HG03103 (cell line): ENCODE measurements around the gene COL4A2.
"Not testable (repeated sequence)": the region's sequence is repeated elsewhere in the genome, so short reads cannot be mapped to it uniquely, and the experiment has no call there.

Experiments
- ATAC-seq: cut with Tn5 transposase; IDR thresholded peaks from one replicate; pipeline ENCODE4 v1.9.1; 2021; ENCODE audit warnings: low read depth; ENCODE audit not compliant: unreplicated experiment

The COL4A2 gene

DNA sequence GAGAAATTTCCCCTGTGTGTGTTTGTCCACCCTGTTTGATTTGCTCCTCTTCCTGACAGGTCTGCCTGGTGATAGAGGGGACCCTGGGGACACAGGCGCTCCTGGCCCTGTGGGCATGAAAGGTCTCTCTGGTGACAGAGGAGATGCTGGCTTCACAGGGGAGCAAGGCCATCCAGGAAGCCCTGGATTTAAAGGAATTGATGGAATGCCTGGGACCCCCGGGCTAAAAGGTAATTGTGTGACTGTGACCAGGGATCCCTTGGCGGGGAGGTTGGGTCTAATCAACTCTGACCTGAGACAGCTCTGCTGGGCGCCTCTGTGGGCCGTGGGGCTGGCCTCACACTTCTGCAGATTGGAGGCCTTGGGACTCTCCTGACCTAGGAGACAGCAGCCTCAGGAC lies 173.1 kb downstream of the COL4A2 start:
- no peak for ATAC-seq

DNA sequence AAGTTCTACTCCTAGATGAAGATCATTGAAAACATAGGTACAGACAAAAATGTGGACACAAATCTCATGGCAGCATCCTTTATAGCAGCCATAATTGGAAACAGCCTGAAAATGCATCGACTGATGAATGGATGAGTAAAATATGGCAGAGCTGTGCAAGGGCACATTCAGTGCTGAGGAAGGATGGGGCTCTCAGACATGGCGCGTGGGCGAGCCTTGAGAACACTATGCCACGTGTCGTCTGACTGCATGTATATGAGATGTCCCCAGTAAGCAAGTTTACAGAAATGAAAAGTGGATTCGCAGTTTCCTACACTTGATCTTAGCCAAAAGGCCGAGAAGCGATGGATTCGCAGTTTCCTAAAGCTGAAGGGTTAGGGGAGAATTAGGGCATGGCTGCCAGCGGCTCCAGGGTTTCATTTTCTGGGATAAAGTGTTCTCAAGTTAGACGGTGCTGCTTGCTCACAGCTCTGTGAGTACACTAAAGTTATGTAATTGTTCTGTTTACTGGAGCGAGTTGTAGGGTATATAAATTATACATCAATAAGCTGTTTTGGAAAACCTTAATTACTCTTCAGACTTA lies 176.4 kb downstream of the COL4A2 start:
- ATAC-seq: no peak

DNA sequence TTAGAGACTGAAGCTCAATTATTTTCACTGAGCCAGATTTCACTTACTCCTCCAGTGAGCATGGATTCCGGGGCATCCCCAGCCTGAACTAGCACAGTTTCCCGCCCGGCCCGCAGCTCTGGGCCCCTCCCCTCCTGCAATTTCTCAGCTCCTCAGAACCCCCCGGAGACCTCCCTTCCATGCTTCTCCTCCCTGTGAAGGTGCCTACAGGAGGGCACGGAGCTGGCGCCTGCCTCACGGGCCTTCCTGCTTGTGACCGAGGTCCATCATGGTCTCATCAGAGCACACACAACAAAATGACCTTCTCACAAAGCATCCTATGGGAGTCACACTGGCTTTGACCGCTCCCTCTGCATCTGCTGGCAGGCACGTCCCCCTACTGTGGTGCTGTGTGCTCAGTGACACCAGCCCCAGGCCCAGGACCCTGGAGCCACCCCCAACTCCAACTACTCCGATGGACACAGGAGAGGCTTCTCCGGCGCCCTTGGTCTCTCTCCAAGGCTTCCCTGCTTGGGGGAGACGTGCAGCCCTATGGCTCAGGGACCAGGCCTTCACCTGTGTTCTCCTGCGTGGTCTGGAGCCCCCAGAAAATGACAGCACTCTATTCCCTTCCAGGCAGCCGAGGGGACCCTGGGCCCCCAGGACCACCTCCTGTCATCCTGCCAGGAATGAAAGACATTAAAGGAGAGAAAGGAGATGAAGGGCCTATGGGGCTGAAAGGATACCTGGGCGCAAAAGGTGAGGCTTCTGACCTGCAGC lies 177.4 kb downstream of the COL4A2 start:
- ATAC-seq: no peak

DNA sequence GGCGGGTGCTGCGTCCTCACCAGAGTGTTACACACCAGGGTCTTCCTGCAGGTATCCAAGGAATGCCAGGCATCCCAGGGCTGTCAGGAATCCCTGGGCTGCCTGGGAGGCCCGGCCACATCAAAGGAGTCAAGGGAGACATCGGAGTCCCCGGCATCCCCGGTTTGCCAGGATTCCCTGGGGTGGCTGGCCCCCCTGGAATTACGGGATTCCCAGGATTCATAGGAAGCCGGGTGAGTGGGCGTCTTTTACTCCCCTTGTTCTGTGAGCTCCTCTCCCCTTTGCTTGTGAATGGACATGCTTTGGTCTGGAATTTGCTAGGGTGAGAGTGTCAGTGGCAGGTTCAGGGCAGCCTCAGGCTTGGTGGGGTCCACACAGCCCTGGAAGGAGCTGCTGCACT lies 178.5 kb downstream of the COL4A2 start:
- no peak for ATAC-seq

DNA sequence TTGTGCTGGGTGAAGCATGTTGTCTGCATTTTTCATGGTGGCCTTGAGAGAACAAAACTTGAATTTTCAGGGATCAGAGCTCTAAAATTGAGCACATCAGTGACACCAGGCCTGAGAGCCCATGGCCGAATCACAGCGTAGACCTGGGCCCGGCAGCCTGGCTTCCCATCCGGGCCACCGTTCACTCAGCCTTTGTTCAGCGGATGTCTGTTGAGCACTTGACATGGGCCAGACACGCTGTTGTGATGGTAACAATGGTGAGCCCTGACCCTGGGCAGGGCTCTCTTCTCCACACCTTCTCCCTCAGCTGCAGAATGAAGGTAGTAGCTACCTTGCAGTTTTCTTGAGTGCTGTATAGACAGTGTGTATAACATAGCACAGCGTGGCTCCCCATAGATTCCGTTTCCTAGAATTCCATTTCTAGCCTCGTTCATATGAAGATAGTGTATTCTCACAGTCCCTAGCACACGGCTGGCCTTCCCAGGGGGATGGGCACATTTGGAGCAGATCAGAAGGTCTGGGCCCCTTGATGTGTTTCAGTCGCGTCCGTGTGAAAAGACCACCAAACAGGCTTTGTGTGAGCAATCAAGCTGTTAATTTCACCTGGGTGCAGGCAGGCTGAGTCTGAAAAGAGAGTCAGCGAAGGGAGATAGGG lies 179.1 kb downstream of the COL4A2 start:
- no peak for ATAC-seq

DNA sequence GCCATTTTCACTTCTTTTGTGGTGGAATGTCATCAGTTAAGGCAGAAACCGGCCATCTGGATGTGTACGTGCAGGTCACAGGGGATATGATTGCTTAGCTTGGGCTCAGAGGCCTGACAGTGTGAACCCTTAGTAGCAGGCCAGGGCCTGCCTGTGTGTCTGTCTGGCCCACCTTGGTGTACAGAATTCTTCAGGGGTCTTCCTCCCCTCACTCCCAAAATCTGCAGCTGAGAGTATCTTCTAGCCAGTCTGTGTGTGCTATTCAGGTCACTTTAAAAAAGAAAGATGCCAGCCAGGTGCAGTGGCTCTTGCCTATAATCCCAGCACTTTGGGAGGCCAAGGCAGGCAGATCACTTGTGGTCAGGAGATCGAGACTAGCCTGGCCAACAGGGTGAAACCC lies 179.8 kb downstream of the COL4A2 start:
- ATAC-seq: not testable (repeated sequence)

DNA sequence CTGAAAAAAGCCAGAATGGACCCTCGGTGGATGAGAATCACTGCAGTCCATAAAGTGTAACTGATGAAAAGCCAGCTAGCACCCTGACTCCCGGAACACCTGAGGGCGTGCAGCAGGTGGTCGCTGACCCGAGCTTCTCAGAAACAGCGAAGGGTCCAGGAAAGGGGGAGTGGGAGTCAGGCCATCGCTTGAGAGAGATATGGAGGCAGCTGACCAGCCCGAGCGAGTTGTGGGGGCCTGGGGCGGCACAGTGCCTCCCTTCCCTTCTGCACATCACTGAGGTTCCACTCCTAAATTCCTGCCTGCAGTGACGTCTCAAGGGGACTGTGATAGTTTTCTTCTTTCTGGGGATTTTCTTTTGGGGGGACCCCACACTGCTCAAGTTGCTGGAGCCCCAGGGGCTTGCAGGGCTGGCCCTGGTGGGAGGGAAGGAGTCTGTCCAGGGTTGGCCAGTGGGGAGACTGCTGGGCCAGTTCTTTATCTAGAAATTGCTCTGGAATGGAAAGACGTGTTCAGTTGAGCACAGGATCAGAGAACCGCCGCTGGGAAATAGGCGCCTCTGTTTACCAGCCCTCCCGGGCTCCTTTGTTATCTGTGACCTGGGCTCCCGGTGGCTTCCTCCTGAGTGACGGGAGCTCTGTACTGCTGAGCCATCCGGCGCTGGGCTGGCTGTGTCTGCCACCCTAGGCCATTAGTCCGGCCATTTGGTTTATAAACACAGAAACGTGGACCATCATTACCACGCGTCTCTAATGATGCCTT lies 183.1 kb downstream of the COL4A2 start:
- no peak for ATAC-seq

DNA sequence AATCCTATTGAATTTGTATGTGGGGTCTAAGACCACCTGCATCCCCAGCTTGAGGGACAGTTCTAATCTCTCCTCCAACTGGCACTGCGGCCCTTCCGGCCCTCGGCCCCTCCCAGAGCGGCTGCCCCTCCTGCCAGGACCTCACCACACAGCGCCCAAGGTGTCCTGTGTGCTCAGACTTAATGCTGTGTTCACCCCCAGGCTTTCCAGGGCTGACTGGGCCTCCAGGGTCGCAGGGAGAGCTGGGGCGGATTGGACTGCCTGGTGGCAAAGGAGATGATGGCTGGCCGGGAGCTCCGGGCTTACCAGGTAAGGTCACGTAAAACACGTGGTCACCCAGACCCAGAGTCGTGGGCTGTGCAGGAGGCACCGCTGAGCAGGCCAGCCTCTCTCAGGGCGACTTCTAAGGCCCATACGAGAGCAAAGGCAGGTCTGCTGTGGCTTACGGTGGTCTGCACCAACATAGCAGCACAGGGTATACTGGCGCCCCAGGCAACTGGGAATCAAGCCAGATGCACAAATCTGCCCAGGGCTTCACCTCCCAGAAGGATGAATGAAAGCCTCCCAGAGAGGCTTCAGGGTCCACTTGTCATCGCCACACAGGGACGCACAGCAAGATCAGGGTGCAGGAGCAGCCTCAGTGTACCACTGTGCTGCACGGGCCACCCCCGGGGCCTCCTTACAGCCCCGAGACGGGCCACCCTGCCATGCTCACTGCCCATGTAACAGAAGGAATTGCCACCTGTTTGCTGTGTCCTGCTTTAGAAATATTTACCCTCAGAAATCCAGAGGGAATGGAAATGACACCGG lies 185.0 kb downstream of the COL4A2 start:
- ATAC-seq: no peak

DNA sequence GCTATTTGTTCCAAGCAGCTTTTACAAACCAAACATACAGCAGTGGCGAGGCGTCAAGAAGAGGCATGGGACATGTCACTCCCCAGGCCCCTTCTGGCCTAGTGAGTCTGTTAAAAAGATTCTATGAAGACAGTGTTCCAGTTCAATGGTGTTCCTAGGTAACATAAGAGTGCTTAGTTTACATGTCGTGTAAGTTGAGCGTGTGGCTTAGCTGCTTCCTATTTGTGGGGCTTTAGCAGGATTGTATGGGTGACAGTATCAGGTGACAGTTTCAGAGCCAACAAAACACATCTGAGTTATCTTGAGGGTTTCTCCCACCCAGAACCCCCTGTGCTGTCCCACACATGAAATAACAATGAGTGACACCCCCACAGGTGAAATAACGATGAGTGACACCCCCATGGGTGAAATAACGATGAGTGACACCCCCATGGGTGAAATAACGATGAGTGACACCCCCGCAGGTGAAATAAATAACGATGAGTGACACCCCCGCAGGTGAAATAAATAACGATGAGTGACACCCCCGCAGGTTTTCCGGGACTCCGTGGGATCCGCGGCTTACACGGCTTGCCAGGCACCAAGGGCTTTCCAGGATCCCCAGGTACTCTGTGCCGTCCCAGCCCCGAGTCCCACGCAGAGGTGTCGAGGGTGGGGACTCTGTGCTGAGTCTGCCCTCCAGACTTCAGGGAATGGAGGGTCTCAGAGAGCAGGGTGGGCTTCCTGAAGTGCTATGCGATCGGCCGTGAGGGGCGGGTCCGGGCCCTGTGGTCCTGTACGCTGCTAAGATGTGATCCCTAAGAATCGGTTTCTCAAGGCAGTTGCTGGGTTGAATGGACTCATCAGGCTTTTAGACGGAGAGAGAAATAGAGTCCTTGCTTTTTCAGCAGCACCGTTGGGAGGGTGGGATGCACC lies 185.9 kb downstream of the COL4A2 start:
- ATAC-seq: no peak

DNA sequence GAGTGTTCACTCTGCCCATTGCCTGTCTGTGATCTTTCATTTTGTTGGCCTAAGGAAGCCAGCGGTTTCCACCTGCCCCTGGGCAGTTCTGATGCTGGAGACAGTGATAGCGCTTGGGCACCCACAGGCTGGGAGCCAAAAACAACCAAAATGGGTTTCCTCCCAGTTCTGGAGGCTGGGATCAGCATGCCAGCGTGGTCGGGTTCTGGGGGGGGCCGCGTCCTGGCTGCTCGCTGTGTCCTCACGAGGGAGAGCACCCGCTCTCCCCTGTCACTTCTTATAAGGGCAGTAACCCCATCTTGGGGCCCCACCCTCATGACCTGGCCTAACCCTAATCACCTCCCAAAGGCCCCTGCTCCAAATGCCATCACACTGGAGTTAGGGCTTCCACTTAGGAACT lies 186.5 kb downstream of the COL4A2 start:
- ATAC-seq: no peak

DNA sequence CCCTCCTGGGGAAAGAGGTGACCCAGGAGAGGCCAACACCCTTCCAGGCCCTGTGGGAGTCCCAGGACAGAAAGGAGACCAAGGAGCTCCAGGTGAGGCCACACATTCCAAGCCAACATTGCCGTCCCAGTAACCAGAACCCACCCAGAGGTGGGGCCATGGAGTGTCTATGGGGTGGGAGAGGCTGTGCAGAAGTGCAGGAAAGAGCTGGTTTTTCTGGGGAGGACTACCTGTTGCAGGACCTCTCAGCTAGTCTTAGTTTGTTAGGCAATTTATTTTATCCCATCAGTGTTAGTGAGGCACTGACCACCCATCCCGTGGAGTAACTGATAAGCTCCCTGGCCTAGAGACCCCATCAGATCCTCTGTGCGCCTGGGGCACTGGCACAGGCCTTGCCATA lies 188.3 kb downstream of the COL4A2 start:
- ATAC-seq: no peak

DNA sequence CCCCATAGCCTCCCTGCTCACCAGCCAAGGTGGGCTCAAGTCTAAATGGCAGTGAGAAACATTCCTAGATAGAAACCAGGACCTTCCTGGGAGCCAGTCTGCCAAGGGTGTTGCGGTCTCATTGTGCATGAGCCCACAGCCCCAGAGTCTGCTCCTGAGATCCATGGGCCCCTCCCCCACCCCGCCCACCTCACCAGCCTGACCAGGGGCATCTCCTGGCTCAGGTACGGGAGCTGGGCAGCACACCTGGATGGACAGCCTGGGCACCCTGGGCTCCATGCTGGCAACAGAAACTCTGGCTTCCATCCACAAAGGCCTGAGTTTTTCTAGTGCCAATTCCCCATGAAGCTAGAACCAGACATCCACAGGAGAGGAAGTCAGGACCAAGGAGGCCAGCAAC lies 188.8 kb downstream of the COL4A2 start:
- no peak for ATAC-seq

DNA sequence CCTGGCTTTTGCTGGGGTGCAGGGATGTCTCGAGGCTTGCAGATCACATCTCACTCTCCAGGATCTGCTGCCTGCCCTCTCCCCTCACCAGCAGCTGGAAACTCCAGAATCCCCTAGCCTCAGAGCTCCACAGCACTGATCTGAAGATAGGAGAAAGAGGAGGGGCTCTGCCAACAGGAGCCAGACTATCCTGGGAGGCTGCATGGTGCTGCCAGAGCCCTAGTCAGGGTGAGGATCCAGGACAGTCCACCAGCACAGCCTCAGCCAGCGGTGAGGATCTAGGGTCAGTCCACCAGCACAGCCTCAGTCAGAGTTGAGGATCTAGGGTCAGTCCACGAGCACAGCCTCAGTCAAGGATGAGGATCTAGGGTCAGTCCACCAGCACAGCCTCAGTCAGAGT lies 189.2 kb downstream of the COL4A2 start:
- no peak for ATAC-seq

DNA sequence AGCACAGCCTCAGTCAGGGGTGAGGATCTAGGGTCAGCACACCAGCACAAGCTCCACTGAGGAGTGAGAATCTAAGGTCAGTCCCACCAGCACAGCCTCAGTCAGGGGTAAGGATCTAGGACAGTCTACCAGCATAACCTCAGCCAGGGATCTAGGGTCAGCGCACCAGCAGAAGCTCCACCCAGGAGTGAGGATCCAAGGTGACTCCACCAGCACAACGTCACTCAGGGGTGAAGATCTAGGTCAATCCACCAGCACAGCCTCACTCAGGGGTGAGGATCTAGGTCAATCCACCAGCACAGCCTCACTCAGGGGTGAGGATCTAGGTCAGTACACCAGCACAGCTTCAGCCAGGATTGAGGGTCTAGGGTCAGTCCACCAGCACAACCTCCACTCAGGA lies 189.9 kb downstream of the COL4A2 start:
- ATAC-seq: no peak

DNA sequence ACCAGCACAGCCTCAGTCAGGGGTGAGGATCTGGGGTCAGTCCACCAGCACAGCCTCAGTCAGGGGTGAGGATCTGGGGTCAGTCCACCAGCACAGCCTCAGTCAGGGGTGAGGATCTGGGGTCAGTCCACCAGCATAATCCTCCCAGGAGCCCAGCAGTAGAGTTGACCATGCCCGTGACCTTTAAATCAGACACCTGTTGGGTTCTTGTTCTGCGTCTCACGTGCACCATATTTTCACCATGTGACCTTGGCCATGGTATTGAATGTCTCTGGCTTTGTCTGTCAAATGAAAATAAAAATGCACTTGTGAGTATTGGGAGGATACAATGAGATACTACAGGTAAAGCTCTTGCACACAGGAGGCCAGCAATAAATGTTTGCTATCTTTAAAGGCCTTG lies 190.8 kb downstream of the COL4A2 start:
- not testable (repeated sequence) for ATAC-seq

DNA sequence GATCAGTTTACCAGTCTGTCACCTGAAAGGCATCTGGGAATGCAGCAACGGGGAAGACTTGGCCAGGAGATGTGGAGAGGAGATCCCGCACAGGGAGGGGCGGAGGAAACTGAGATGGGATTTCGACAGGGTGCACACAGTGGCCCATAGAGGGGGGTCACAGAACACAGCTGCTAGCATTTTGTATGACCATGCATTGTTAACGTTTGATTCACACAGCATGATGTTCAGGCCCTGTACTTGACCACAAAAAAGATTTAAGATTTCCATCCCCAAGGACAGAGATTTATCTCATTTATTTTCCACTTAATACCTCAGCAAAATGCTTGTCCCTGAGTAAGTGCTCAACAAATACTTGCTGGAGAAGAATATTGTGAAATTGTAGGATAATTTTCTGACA lies 191.2 kb downstream of the COL4A2 start:
- ATAC-seq: no peak

DNA sequence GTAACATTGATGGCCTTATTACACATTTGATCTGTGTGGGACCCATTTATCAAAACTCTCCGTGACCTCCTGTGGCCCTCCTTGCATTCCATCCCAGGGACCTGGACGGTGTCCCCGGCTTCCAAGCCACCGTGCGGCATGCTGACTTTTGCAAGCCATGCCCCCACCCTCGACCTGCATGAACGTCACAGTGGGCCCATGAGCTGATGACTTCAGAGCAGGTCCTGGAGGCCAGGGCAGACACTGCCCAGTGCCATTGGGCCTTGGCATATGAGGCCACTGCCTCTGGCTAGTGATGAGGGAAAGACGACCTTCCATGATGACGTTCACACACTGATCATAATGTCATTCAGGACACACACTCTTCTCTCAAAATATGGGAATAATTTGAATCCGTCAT lies 191.7 kb downstream of the COL4A2 start:
- no peak for ATAC-seq

DNA sequence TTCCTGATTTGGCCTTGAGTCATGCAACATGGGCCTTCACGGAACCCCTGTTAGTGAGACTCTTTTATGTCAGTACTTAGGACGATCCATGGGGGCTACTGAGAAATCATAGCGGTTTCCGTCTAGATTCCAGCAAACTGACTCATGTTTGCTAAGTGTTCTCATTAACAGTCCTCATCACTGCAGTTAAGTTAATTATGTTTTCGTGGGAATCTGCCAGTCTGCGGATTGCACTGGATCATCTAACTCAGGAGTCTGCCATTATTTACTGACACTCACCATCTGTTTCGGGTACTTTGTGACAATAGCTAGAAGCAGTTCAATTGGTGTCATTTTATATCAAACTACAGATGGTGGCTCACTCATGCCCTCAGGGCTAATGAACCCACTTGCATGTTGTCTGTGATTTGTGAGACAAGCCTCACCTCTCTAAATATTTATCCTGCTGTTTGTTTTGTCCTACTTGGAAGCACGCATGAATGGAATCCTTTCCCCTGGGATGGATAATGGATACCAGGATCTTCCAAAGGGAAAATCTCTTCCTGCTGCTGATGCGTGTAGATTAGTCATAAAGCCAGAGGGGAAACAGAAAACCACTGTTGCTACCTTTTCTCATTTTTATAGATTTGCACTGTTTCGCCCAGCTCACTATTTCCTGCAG lies 192.7 kb downstream of the COL4A2 start:
- no peak for ATAC-seq

DNA sequence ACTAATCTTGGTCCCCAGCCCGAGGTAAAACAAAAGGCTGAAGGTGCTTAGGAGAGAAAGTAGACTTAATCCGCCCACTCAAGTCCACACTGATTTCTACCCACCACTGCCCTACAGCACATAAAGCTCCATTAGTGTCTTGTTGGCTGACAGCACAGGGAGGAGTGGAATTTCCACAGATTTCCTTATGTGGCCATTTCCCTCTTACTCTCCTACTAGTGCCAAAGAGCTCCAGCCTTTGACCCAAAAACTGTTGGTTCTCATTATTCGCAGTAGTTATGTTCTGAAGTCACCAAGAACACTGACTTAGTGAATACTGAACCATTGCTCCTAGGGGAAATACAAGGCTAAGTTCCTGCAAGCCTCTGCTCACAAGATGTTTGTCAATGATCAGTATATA lies 193.3 kb downstream of the COL4A2 start:
- ATAC-seq: no peak
